Loucy (cell line): ENCODE results near the gene TBC1D8.

ENCODE experiments used
- EZH2phosphoT487 ChIP-seq: fragments of 200-600 bp; IDR thresholded peaks from 2 replicates; pipeline ENCODE4 v1.6.1; 2018; ENCODE audit warnings: antibody characterized with exemption, mild to moderate bottlenecking, moderate library complexity, borderline replicate concordance
- TF ChIP-seq, protein P1 (sequence below): fragments of 200-600 bp; sonication (generic); conservative IDR thresholded peaks from 2 replicates; pipeline ENCODE4 v1.5.1; 2014; ENCODE audit warnings: mild to moderate bottlenecking, antibody characterized with exemption, low read length

DNA sequence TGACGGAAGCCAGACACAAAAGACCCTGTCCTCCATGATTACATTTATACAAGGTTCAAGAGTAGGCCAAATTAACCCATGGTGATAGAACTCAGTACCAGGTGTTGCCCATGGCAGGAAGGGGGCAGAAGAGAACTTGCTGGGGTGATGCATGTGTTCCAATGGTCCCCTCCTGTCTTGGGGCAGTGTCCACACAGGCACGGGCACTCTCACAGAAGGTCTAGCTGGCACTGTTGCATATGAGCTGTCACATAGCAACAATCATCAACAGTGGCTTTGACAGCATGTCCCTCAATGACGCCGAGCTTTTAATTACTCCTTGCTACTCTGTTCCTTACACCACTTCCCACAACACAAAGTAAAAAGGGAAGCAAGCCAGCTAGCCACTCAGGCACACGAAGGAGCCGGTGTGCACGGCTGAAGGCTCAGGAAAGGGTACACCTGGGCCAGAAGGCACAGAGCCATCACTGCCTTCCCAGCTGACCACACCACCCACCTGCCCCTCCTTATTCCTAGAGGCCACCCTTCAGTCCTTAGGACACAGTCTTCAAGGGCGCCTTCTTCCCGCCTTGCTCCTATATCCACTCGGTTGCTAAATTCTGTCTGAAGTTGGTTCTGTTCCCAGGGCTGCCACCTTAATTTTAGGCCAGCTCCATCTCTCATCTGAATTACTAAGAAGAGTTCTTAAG lies 120.2 kb downstream of the TBC1D8 start:
- TF ChIP-seq, protein P1, sequence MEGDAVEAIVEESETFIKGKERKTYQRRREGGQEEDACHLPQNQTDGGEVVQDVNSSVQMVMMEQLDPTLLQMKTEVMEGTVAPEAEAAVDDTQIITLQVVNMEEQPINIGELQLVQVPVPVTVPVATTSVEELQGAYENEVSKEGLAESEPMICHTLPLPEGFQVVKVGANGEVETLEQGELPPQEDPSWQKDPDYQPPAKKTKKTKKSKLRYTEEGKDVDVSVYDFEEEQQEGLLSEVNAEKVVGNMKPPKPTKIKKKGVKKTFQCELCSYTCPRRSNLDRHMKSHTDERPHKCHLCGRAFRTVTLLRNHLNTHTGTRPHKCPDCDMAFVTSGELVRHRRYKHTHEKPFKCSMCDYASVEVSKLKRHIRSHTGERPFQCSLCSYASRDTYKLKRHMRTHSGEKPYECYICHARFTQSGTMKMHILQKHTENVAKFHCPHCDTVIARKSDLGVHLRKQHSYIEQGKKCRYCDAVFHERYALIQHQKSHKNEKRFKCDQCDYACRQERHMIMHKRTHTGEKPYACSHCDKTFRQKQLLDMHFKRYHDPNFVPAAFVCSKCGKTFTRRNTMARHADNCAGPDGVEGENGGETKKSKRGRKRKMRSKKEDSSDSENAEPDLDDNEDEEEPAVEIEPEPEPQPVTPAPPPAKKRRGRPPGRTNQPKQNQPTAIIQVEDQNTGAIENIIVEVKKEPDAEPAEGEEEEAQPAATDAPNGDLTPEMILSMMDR = no peak
- no peak for TF ChIP-seq EZH2phosphoT487
